ENCODE results near the gene LSAMP. TPM values are rescaled to one million over a fixed set of nuclear protein-coding genes. Genes with fewer than 3 reads are reported as not detected.
"Not testable (repeated sequence)": the region's sequence is repeated elsewhere in the genome, so short reads cannot be mapped to it uniquely, and the experiment has no call there.

Gene LSAMP
- total RNA-seq, 2 donors from 2014 or later = 1.7 to 2.1 TPM

GRCh38 chr3:115784739-115785536 is 660.3 kb downstream of the LSAMP start:
- TF ChIP-seq CTCF (IDR thresholded peaks at IDR 0.05) = no peak
- Histone ChIP-seq H3K4me3 (peak overlapping the region; percentile 71 to 79), H3K36me3 (no peaks in the 10 kb centered on the region), H3K9me3 (no peaks in the 10 kb centered on the region), H3K4me1 (peaks cover 0 to 10% of the 10 kb centered on the region in 2 donors), H3K27ac (peak overlapping the region; percentile 96 to 97), H3K27me3 (no peaks in the 10 kb centered on the region)
- no peak for DNase-seq (ENCODE audit: low spot score)

- peaks cover 0 to 10% of the 10 kb centered on the region in 2 donors for H3K4me1 ChIP-seq
- no peaks in the 10 kb centered on the region for H3K36me3 ChIP-seq
- peak overlapping the region; percentile 96 to 97 for H3K27ac ChIP-seq
- peak; percentile 93 to 97 for TF ChIP-seq CTCF (IDR thresholded peaks at IDR 0.05)
- peak overlapping the region; percentile 71 to 79 for H3K4me3 ChIP-seq
- no peaks in the 10 kb centered on the region for H3K9me3 ChIP-seq
- DNase-seq (ENCODE audit: low spot score) = peak; percentile 88
- H3K27me3 ChIP-seq = no peaks in the 10 kb centered on the region
Observed at GRCh38 chr3:115783938-115784738, 661.1 kb downstream of the LSAMP start.

DNA sequence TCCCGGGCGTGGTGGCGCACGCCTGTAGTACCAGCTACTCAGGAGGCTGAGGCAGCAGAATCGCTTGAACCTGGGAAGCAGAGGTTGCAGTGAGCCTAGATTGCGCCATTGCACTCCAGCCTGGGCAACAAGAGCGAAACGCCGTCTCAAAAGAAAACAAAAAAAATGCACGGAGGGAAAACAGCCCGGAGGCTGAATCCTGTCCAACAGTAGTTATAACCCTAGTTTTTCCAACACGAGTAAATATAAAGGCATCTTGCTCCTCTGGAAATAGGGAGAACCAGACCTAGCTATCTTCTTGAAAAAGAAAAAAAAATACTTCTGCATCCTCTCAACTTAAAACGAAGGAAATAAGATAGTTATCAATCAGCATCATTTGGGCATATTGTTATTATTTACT is 661.9 kb downstream of the LSAMP start:
- not testable (repeated sequence) for H3K9me3 ChIP-seq; H3K27me3 ChIP-seq; DNase-seq (ENCODE audit: low spot score); H3K36me3 ChIP-seq
- H3K4me1 ChIP-seq = peaks cover 0 to 10% of the 10 kb centered on the region in 2 donors
- H3K27ac ChIP-seq = peak overlapping the region; percentile 96 to 97
- H3K4me3 ChIP-seq = peak overlapping the region; percentile 71 to 79

GRCh38 chr3:115779011-115779410 is 666.3 kb downstream of the LSAMP start:
- Histone ChIP-seq H3K27me3 (no peaks in the 10 kb centered on the region), H3K9me3 (no peaks in the 10 kb centered on the region), H3K4me3 (no peak overlapping the region), H3K4me1 (no peaks in the 10 kb centered on the region), H3K36me3 (no peaks in the 10 kb centered on the region), H3K27ac (no peak overlapping the region)
- no peak for DNase-seq (ENCODE audit: low spot score)
- no peak for TF ChIP-seq CTCF (IDR thresholded peaks at IDR 0.05)

DNA sequence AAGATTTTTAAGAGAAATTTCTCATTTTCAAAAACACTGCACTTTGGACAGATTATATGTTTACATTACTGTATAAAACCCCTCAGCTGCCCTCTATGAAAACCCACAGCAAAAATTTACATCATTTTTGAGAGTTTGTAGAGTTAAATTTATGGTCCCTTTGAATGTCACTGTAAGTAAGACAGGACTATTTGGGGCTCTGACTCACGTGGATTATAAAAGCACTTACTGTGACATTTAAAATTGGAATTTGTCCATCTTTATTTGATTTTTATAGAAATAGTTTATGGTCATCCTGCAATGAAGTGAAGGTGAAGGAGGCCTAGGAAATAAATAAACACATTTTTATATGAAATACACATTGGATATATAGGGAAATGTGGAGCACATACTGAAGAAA is 672.3 kb downstream of the LSAMP start:
- H3K27me3 ChIP-seq = no peaks in the 10 kb centered on the region
- no peaks in the 10 kb centered on the region for H3K9me3 ChIP-seq
- H3K27ac ChIP-seq = no peak overlapping the region
- H3K36me3 ChIP-seq = no peaks in the 10 kb centered on the region
- TF ChIP-seq CTCF (IDR thresholded peaks at IDR 0.05) = no peak
- H3K4me3 ChIP-seq = no peak overlapping the region
- DNase-seq (ENCODE audit: low spot score) = no peak
- H3K4me1 ChIP-seq = no peaks in the 10 kb centered on the region

GRCh38 chr3:115768661-115769060 is 676.6 kb downstream of the LSAMP start:
- DNase-seq (ENCODE audit: low spot score) = no peak

More at GRCh38 chr3:115768661-115769060, 676.6 kb downstream of the LSAMP start:
- no peak for TF ChIP-seq CTCF (IDR thresholded peaks at IDR 0.05)
- Histone ChIP-seq H3K36me3 (no peaks in the 10 kb centered on the region), H3K9me3 (no peaks in the 10 kb centered on the region), H3K4me3 (no peak overlapping the region), H3K4me1 (peaks cover 0 to 15% of the 10 kb centered on the region in 2 donors), H3K27ac (no peak overlapping the region), H3K27me3 (no peaks in the 10 kb centered on the region)

All from right atrium auricular region (tissue), 2 donors.